HepG2 (cell line): Measurements from ENCODE around the gene IZUMO4. TPM values are rescaled to one million over a fixed set of nuclear protein-coding genes. Genes with fewer than 3 reads are reported as not detected.

ENCODE experiments used
- ATAC-seq: fragments of 200-7000 bp; cut with Tn5 transposase; 3 replicates; pipeline ENCODE4 v1.9.1; 2020; ENCODE audit warnings: mild to moderate bottlenecking, moderate library complexity
- BruUV-seq: library from RNA; stranded (reverse); fragments of 400-500 nt; replicated peaks from 2 replicates; lab custom pipeline; 2021; lab: Mats Ljungman, UMichigan
- CTCF ChIA-PET: fragments of 300-600 bp; formaldehyde crosslinking; extraction: SDS; loops from one replicate; lab custom pipeline; 2021; ENCODE audit warnings: low total read pairs, inconsistent platforms, low intra/inter-chr PET ratio; lab: Yijun Ruan, JAX
- POLR2A ChIA-PET: fragments of 350-600 bp; sonication (Branson Sonifier 250); formaldehyde crosslinking; loops from one replicate; lab custom pipeline; 2020; ENCODE audit warnings: antibody characterized with exemption, inconsistent platforms; lab: Yijun Ruan, JAX
- DNase-seq: peaks from one replicate; pipeline ENCODE4 v3.0.0-alpha.2; 2015; ENCODE audit warnings: low spot score
- FAIRE-seq: peaks from 3 replicates; lab custom pipeline; 2011; peaks lifted over from hg19 to GRCh38; lab: Jason Lieb, UNC
- H2AFZ ChIP-seq: one replicate; pipeline ENCODE4 v1.6.1; 2011; ENCODE audit warnings: low read length, inconsistent platforms
- H3K27ac ChIP-seq: fragments of 300-600 bp; 3 replicates; pipeline ENCODE4 v1.8.0; 2011; ENCODE audit warnings: mixed run types, mild to moderate bottlenecking, mixed read lengths, low read length, inconsistent platforms; ENCODE audit not compliant: insufficient read depth; ENCODE audit errors: extremely low read length
- H3K27me3 ChIP-seq, 2 experiments: fragments of 200-600 bp in 1 of 2; 2 replicates in 1 of 2; 3 replicates in 1 of 2; pipeline versions ENCODE4 v1.6.0 to v1.8.0; 2011; ENCODE audit warnings: low read length in 2 of 2, mild to moderate bottlenecking in 2 of 2, moderate library complexity in 2 of 2, inconsistent platforms in 1 of 2; ENCODE audit not compliant: insufficient read depth in 2 of 2, control insufficient read depth in 1 of 2
- H3K36me3 ChIP-seq, 2 experiments: fragments of 200-600 bp in 1 of 2; replicated peaks in 1 of 2; 2 replicates in 1 of 2; 3 replicates in 1 of 2; pipeline versions ENCODE4 v1.5.1 to v1.8.0; 2011; ENCODE audit warnings: low read length in 2 of 2, inconsistent platforms in 1 of 2; ENCODE audit not compliant: insufficient read depth in 2 of 2, control insufficient read depth in 1 of 2
- H3K4me1 ChIP-seq: 2 replicates; pipeline ENCODE4 v1.5.1; 2012; ENCODE audit warnings: low read length, inconsistent platforms; ENCODE audit not compliant: insufficient read depth
- H3K4me2 ChIP-seq: 2 replicates; pipeline ENCODE4 v1.6.0; 2011; ENCODE audit warnings: low read depth, low read length, inconsistent platforms
- H3K4me3 ChIP-seq, 3 experiments: fragments of 200-600 bp in 1 of 3; sonication (generic), shearing (Covaris generic) in 1 of 3; replicated peaks in 1 of 3; 2 replicates each; pipeline ENCODE4 v1.5.1; 2011 to 2016; ENCODE audit warnings: low read length in 3 of 3, inconsistent platforms in 2 of 3, low read depth in 2 of 3, mild to moderate bottlenecking in 2 of 3, control low read depth in 1 of 3, mixed read lengths in 1 of 3; ENCODE audit not compliant: insufficient read depth in 1 of 3
- H3K79me2 ChIP-seq: one replicate; pipeline ENCODE4 v1.6.1; 2011; ENCODE audit warnings: low read length, inconsistent platforms; ENCODE audit not compliant: insufficient read depth
- H3K9ac ChIP-seq: 2 replicates; pipeline ENCODE4 v1.6.0; 2011; ENCODE audit warnings: mild to moderate bottlenecking, low read depth, low read length, inconsistent platforms; ENCODE audit not compliant: insufficient read depth
- H3K9me3 ChIP-seq: 2 replicates; pipeline ENCODE4 v1.5.1; 2012; ENCODE audit warnings: mild to moderate bottlenecking, low read length
- H4K20me1 ChIP-seq: 2 replicates; pipeline ENCODE4 v1.6.0; 2011; ENCODE audit warnings: inconsistent platforms, mild to moderate bottlenecking, low read length, moderate library complexity; ENCODE audit not compliant: insufficient read depth
- HMG20A ChIP-seq: IDR thresholded peaks from 2 replicates; pipeline ENCODE4 v1.6.1; 2016; ENCODE audit warnings: borderline replicate concordance
- ISX ChIP-seq: sonication (generic); formaldehyde crosslinking; conservative IDR thresholded peaks from 2 replicates; pipeline ENCODE4 v1.5.0; 2020; ENCODE audit warnings: missing genetic modification reagents
- KDM3A ChIP-seq: IDR thresholded peaks from 2 replicates; pipeline ENCODE4 v1.6.1; 2018; ENCODE audit warnings: low read depth, missing compliant biosample characterization
- MAFG ChIP-seq: sonication (generic); formaldehyde crosslinking; IDR thresholded peaks from 2 replicates; pipeline ENCODE4 v1.5.1; 2020; ENCODE audit warnings: mild to moderate bottlenecking, missing genetic modification reagents
- NFATC3 ChIP-seq: sonication (generic); formaldehyde crosslinking; IDR thresholded peaks from 2 replicates; pipeline ENCODE4 v1.5.1; 2020; ENCODE audit warnings: mild to moderate bottlenecking, missing genetic modification reagents
- NKX3-1 ChIP-seq: sonication (generic); formaldehyde crosslinking; IDR thresholded peaks from 2 replicates; pipeline ENCODE4 v1.5.0; 2020; ENCODE audit warnings: missing genetic modification reagents
- SMARCE1 ChIP-seq: fragments of 450-650 bp; IDR thresholded peaks from 2 replicates; pipeline ENCODE4 v1.6.1; 2017; ENCODE audit warnings: borderline replicate concordance
- SNAPC2 ChIP-seq: sonication (generic); formaldehyde crosslinking; IDR thresholded peaks from 2 replicates; pipeline ENCODE4 v1.8.1; 2022; ENCODE audit warnings: mild to moderate bottlenecking, missing genetic modification reagents
- SRY ChIP-seq: sonication (generic); formaldehyde crosslinking; IDR thresholded peaks from 2 replicates; pipeline ENCODE4 v1.8.0; 2022; ENCODE audit warnings: mild to moderate bottlenecking, missing genetic modification reagents
- TARDBP ChIP-seq: sonication (generic); formaldehyde crosslinking; IDR thresholded peaks from 2 replicates; pipeline ENCODE4 v1.8.0; 2022; ENCODE audit warnings: mild to moderate bottlenecking, missing genetic modification reagents
- ZIK1 ChIP-seq: sonication (generic); formaldehyde crosslinking; IDR thresholded peaks from 2 replicates; pipeline ENCODE4 v1.5.0; 2020; ENCODE audit warnings: mild to moderate bottlenecking, low read depth, missing genetic modification reagents, borderline replicate concordance
- ZNF232 ChIP-seq: sonication (generic); formaldehyde crosslinking; IDR thresholded peaks from 2 replicates; pipeline ENCODE4 v1.4.0; 2020; ENCODE audit warnings: missing genetic modification reagents, borderline replicate concordance
- ZNF552 ChIP-seq: sonication (generic); formaldehyde crosslinking; IDR thresholded peaks from 2 replicates; pipeline ENCODE4 v1.9.0; 2022; ENCODE audit warnings: missing genetic modification reagents, mild to moderate bottlenecking, borderline replicate concordance
- ZNF766 ChIP-seq: sonication (generic); formaldehyde crosslinking; IDR thresholded peaks from 2 replicates; pipeline ENCODE4 v1.5.0; 2020; ENCODE audit warnings: missing genetic modification reagents, borderline replicate concordance
- ZNF788 ChIP-seq: sonication (generic); formaldehyde crosslinking; IDR thresholded peaks from 2 replicates; pipeline ENCODE4 v1.5.0; 2020; ENCODE audit warnings: mild to moderate bottlenecking, missing genetic modification reagents, borderline replicate concordance
- ZSCAN25 ChIP-seq: sonication (generic); formaldehyde crosslinking; IDR thresholded peaks from 2 replicates; pipeline ENCODE4 v1.8.0; 2022; ENCODE audit warnings: mild to moderate bottlenecking, missing genetic modification reagents
- ZZZ3 ChIP-seq: sonication (generic); formaldehyde crosslinking; IDR thresholded peaks from 2 replicates; pipeline ENCODE4 v1.4.0; 2020; ENCODE audit warnings: missing genetic modification reagents, mild to moderate bottlenecking, borderline replicate concordance
- WGBS: methylation state at CpG from one replicate; pipeline ENCODE4 v1.1.6; 2017; ENCODE audit warnings: low lambda C conversion rate; 5-methylcytosine and 5-hydroxymethylcytosine counted together
- in situ Hi-C: cut with HindIII; loops from 2 replicates; pipeline ENCODE4 v1.10.0; 2017; ENCODE audit warnings: low pct_unique_long_range_greater_than_20kb; ENCODE audit not compliant: extremely low pct_ligation_motif_present
- intact Hi-C: fragments of 100-400 bp; cut with micrococcal nuclease; formaldehyde crosslinking; loops from one replicate; pipeline ENCODE4 v1.10.0; 2022; ENCODE audit not compliant: unreplicated experiment
- polyA plus RNA-seq, 8 experiments: library from polyadenylated mRNA; depleted of rRNA in 3 of 8; stranded (reverse) in 7 of 8; unstranded in 1 of 8; fragments of >200 nt; fragmentation: Illumina TruSeq in 4 of 8; extraction: Trizol in 4 of 8; gene quantifications; 2 replicates each; pipeline versions ENCODE4 v1.2.1 to v1.2.3, GENCODE V29; 2011 to 2016; ENCODE audit warnings: low read depth in 4 of 8, missing spikeins in 1 of 8, mixed read lengths in 1 of 8; ENCODE audit not compliant: insufficient read depth in 1 of 8
- total RNA-seq, 5 experiments: library from RNA; depleted of rRNA; stranded (reverse); fragments of >200 nt; fragmentation: Illumina TruSeq; extraction: Trizol; gene quantifications; 2 replicates each; pipeline ENCODE4 v1.2.3, GENCODE V29; 2016; ENCODE audit warnings: low read depth in 1 of 5
- TF ChIP-seq, protein P1 (sequence below): sonication (generic); formaldehyde crosslinking; IDR thresholded peaks from 2 replicates; pipeline ENCODE4 v1.4.0; 2020; ENCODE audit warnings: missing genetic modification reagents
- TF ChIP-seq, protein P2 (sequence below): sonication (generic); formaldehyde crosslinking; IDR thresholded peaks from 2 replicates; pipeline ENCODE4 v1.4.0; 2020; ENCODE audit warnings: mild to moderate bottlenecking, low read depth, missing genetic modification reagents
- TF ChIP-seq, protein P3 (sequence below): sonication (generic); formaldehyde crosslinking; IDR thresholded peaks from 2 replicates; pipeline ENCODE4 v1.9.0; 2021; ENCODE audit warnings: missing genetic modification reagents, borderline replicate concordance

Gene IZUMO4
- total and polyA plus RNA-seq, 2 of the 13 experiments (the other 11 are each of a cell fraction or from before 2014, with no cell fraction given): 0.77 to 3.9 TPM

DNA sequence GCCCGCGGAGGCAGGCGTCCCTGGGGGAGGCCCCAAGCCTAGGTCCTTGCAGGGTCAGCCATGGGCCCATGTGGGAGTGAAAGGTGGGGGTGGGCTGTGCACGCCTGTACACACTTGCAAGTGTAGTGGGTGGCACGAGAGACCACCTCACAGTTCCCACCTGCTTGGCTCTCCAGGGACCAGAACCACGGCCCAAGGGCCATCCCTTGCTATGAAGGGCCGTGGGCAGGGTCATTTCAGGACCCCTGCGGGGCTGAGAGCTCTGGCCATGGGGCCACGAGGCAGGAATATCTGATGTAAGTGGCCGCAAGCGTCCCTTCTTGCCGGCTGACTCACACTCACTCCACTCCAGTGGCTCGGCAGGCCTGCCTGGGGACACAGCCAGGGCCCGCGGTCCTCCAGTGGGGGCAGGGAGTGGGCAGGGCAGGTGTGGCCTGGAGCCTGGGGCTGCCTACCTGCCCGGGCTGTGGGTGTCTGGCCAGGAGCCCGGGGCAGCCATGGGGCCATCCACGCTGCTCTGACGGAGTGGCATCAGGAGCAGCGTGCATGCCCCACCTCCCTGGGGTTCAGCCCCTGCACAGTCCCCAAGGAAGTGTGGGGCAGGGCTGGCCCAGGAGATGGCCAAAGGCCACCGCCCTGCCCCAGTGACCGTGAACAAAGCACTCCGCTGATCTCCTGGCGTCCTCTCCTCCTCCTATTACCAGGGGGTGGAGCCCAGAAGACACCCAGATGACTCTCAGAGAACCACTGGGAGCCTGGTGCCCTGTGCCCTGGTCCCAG, 37.1 kb upstream of the IZUMO4 start (continued):
- TF ChIP-seq, protein P1, sequence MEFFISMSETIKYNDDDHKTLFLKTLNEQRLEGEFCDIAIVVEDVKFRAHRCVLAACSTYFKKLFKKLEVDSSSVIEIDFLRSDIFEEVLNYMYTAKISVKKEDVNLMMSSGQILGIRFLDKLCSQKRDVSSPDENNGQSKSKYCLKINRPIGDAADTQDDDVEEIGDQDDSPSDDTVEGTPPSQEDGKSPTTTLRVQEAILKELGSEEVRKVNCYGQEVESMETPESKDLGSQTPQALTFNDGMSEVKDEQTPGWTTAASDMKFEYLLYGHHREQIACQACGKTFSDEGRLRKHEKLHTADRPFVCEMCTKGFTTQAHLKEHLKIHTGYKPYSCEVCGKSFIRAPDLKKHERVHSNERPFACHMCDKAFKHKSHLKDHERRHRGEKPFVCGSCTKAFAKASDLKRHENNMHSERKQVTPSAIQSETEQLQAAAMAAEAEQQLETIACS (CRISPR knock-in tag): no peak
- TF ChIP-seq ZNF766 (no peak; the same call in 1 of the 2 replicates), ZZZ3 (CRISPR knock-in tag) (peak; percentile 79)

DNA sequence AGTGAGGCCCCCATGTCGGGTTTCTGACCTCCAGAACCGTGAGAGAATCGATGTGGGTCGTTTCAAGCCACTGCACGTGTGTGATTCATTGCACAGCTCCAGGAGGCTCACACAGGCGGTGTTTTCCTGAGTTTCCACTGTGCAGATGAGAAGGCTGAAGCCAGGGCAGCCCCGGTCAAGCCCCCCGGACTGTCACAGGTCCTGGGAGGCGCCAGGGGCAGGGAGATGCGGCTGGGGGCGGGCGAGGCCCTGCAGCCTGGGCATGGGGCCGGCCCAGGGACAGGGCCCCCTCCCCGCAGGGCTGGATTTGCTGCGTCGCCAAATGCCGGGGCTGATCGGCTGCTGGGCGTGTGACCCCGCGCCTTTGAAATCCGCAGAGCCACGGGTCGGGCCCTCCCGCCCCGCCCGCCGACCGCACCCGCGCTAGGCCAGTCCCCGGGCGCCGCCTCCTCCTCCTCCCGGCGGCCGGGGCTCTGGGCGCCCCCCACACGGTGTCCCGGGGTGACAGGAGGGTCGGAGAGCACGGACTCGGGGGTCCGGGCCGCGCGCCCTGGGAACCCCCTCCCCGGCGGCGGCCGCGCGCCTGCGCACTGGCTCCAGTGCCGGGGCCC, 35.7 kb upstream of the IZUMO4 start:
- Histone ChIP-seq H3K36me3 (no peaks in the 10 kb centered on the region), H3K4me3 (peak overlapping the region; percentile 61 to 86 (median 76)), H3K27me3 (no peaks in the 10 kb centered on the region; a peak in 1 of 5 replicates), H4K20me1 (no peaks in the 10 kb centered on the region), H2AFZ (no peak overlapping the region), H3K9me3 (no peaks in the 10 kb centered on the region), H3K4me2 (peak overlapping the region; percentile 97), H3K9ac (peak overlapping the region; percentile 95), H3K4me1 (peaks cover 81% of the 10 kb centered on the region), H3K27ac (peak overlapping the region; percentile 100), H3K79me2 (no peaks in the 10 kb centered on the region)
- no peak for FAIRE-seq
- intact Hi-C loops (no loop called here), in situ Hi-C loops (loop anchor here (5.0 to 10.0 kb wide), 2 partner anchors 39 to 126 kb away; no protein-coding TSS in a partner anchor)
- 0% methylated on average over 1 of the region's 55 CpGs for WGBS
- peak; percentile 41 for ATAC-seq
- TSS peak; percentile 63 for BruUV-seq
- peak; percentile 68 for DNase-seq
- ChIA-PET POLR2A (interaction anchor here (0.8 to 3.8 kb wide), 17 partner anchors 9 to 367 kb away, joined by 3 to 40 read pairs (median 4); partner anchors contain the start of genes BTBD2, MKNK2 and PLEKHJ1), CTCF (no interaction called here)
- TF ChIP-seq HMG20A (no peak), SNAPC2 (CRISPR knock-in tag) (peak; percentile 8; the same call in 1 of the 2 replicates), ZNF788 (CRISPR knock-in tag) (no peak), TARDBP (CRISPR knock-in tag) (no peak; the same call in 1 of the 2 replicates), SRY (CRISPR knock-in tag) (no peak), ZNF232 (peak; percentile 33; the same call in 1 of the 2 replicates), SMARCE1 (no peak), ISX (CRISPR knock-in tag) (no peak), KDM3A (CRISPR knock-in tag) (no peak; the same call in 1 of the 2 replicates), ZIK1 (no peak), NFATC3 (no peak), ZSCAN25 (peak; percentile 4; the same call in 1 of the 2 replicates), ZNF552 (CRISPR knock-in tag) (peak; percentile 77; the same call in 1 of the 2 replicates), MAFG (CRISPR knock-in tag) (no peak), NKX3-1 (CRISPR knock-in tag) (no peak)
- TF ChIP-seq, protein P2, sequence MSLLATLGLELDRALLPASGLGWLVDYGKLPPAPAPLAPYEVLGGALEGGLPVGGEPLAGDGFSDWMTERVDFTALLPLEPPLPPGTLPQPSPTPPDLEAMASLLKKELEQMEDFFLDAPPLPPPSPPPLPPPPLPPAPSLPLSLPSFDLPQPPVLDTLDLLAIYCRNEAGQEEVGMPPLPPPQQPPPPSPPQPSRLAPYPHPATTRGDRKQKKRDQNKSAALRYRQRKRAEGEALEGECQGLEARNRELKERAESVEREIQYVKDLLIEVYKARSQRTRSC (CRISPR knock-in tag): no peak
- TF ChIP-seq, protein P3, sequence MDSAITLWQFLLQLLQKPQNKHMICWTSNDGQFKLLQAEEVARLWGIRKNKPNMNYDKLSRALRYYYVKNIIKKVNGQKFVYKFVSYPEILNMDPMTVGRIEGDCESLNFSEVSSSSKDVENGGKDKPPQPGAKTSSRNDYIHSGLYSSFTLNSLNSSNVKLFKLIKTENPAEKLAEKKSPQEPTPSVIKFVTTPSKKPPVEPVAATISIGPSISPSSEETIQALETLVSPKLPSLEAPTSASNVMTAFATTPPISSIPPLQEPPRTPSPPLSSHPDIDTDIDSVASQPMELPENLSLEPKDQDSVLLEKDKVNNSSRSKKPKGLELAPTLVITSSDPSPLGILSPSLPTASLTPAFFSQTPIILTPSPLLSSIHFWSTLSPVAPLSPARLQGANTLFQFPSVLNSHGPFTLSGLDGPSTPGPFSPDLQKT (CRISPR knock-in tag): no peak
